HepG2 (cell line): ENCODE measurements around the gene TRMT112. TPM values are rescaled to one million over a fixed set of nuclear protein-coding genes. Genes with fewer than 3 reads are reported as not detected.
A peak's percentile ranks its signal among the peaks of the same experiment; 100 is the strongest.

Source experiments
- ATAC-seq: fragments of 200-7000 bp; cut with Tn5 transposase; 3 replicates; pipeline ENCODE4 v1.9.1; 2020; ENCODE audit warnings: mild to moderate bottlenecking, moderate library complexity
- BruUV-seq: library from RNA; stranded (reverse); fragments of 400-500 nt; replicated peaks from 2 replicates; lab custom pipeline; 2021; lab: Mats Ljungman, UMichigan
- CTCF ChIA-PET: fragments of 300-600 bp; formaldehyde crosslinking; extraction: SDS; loops from one replicate; lab custom pipeline; 2021; ENCODE audit warnings: low total read pairs, inconsistent platforms, low intra/inter-chr PET ratio; lab: Yijun Ruan, JAX
- POLR2A ChIA-PET: fragments of 350-600 bp; sonication (Branson Sonifier 250); formaldehyde crosslinking; loops from one replicate; lab custom pipeline; 2020; ENCODE audit warnings: antibody characterized with exemption, inconsistent platforms; lab: Yijun Ruan, JAX
- DNase-seq: peaks from one replicate; pipeline ENCODE4 v3.0.0-alpha.2; 2015; ENCODE audit warnings: low spot score
- FAIRE-seq: peaks from 3 replicates; lab custom pipeline; 2011; peaks lifted over from hg19 to GRCh38; lab: Jason Lieb, UNC
- H2AFZ ChIP-seq: one replicate; pipeline ENCODE4 v1.6.1; 2011; ENCODE audit warnings: low read length, inconsistent platforms
- H3K27ac ChIP-seq: fragments of 300-600 bp; 3 replicates; pipeline ENCODE4 v1.8.0; 2011; ENCODE audit warnings: mixed run types, mild to moderate bottlenecking, mixed read lengths, low read length, inconsistent platforms; ENCODE audit not compliant: insufficient read depth; ENCODE audit errors: extremely low read length
- H3K27me3 ChIP-seq, 2 experiments: fragments of 200-600 bp in 1 of 2; 2 replicates in 1 of 2; 3 replicates in 1 of 2; pipeline versions ENCODE4 v1.6.0 to v1.8.0; 2011; ENCODE audit warnings: low read length in 2 of 2, mild to moderate bottlenecking in 2 of 2, moderate library complexity in 2 of 2, inconsistent platforms in 1 of 2; ENCODE audit not compliant: insufficient read depth in 2 of 2, control insufficient read depth in 1 of 2
- H3K36me3 ChIP-seq, 2 experiments: fragments of 200-600 bp in 1 of 2; replicated peaks in 1 of 2; 2 replicates in 1 of 2; 3 replicates in 1 of 2; pipeline versions ENCODE4 v1.5.1 to v1.8.0; 2011; ENCODE audit warnings: low read length in 2 of 2, inconsistent platforms in 1 of 2; ENCODE audit not compliant: insufficient read depth in 2 of 2, control insufficient read depth in 1 of 2
- H3K4me1 ChIP-seq: 2 replicates; pipeline ENCODE4 v1.5.1; 2012; ENCODE audit warnings: low read length, inconsistent platforms; ENCODE audit not compliant: insufficient read depth
- H3K4me2 ChIP-seq: 2 replicates; pipeline ENCODE4 v1.6.0; 2011; ENCODE audit warnings: low read depth, low read length, inconsistent platforms
- H3K4me3 ChIP-seq, 3 experiments: fragments of 200-600 bp in 1 of 3; sonication (generic), shearing (Covaris generic) in 1 of 3; replicated peaks in 1 of 3; 2 replicates each; pipeline ENCODE4 v1.5.1; 2011 to 2016; ENCODE audit warnings: low read length in 3 of 3, inconsistent platforms in 2 of 3, low read depth in 2 of 3, mild to moderate bottlenecking in 2 of 3, control low read depth in 1 of 3, mixed read lengths in 1 of 3; ENCODE audit not compliant: insufficient read depth in 1 of 3
- H3K79me2 ChIP-seq: one replicate; pipeline ENCODE4 v1.6.1; 2011; ENCODE audit warnings: low read length, inconsistent platforms; ENCODE audit not compliant: insufficient read depth
- H3K9ac ChIP-seq: 2 replicates; pipeline ENCODE4 v1.6.0; 2011; ENCODE audit warnings: mild to moderate bottlenecking, low read depth, low read length, inconsistent platforms; ENCODE audit not compliant: insufficient read depth
- H3K9me3 ChIP-seq: 2 replicates; pipeline ENCODE4 v1.5.1; 2012; ENCODE audit warnings: mild to moderate bottlenecking, low read length
- H4K20me1 ChIP-seq: 2 replicates; pipeline ENCODE4 v1.6.0; 2011; ENCODE audit warnings: inconsistent platforms, mild to moderate bottlenecking, low read length, moderate library complexity; ENCODE audit not compliant: insufficient read depth
- HNF4G ChIP-seq, 2 experiments: sonication (generic) in 1 of 2; formaldehyde crosslinking in 1 of 2; IDR thresholded peaks; 2 replicates each; pipeline versions ENCODE4 v1.4.0 to v1.6.1; 2011 to 2020; ENCODE audit warnings: borderline replicate concordance in 2 of 2, low read depth in 2 of 2, mild to moderate bottlenecking in 2 of 2, low read length in 1 of 2, missing genetic modification reagents in 1 of 2, moderate library complexity in 1 of 2
- SAFB2 ChIP-seq: sonication (generic); formaldehyde crosslinking; IDR thresholded peaks from 2 replicates; pipeline ENCODE4 v1.5.1; 2020; ENCODE audit warnings: missing genetic modification reagents, low read depth, mild to moderate bottlenecking, borderline replicate concordance
- SKI ChIP-seq: fragments of 450-650 bp; IDR thresholded peaks from one replicate; pipeline ENCODE4 v1.6.1; 2018; ENCODE audit warnings: mild to moderate bottlenecking; ENCODE audit not compliant: partially characterized antibody
- ZFY ChIP-seq: sonication (generic); formaldehyde crosslinking; IDR thresholded peaks from 2 replicates; pipeline ENCODE4 v1.4.0; 2020; ENCODE audit warnings: missing genetic modification reagents
- ZFYVE20 ChIP-seq: sonication (generic); formaldehyde crosslinking; IDR thresholded peaks from 2 replicates; pipeline ENCODE4 v1.8.0; 2023; ENCODE audit warnings: low read depth, mild to moderate bottlenecking, moderate library complexity, missing genetic modification reagents, borderline replicate concordance
- ZNF614 ChIP-seq: IDR thresholded peaks from 2 replicates; pipeline ENCODE4 v1.6.1; 2018; ENCODE audit warnings: missing biosample characterization, missing genetic modification reagents, inconsistent platforms, borderline replicate concordance
- WGBS: methylation state at CpG from one replicate; pipeline ENCODE4 v1.1.6; 2017; ENCODE audit warnings: low lambda C conversion rate; 5-methylcytosine and 5-hydroxymethylcytosine counted together
- in situ Hi-C: cut with HindIII; loops from 2 replicates; pipeline ENCODE4 v1.10.0; 2017; ENCODE audit warnings: low pct_unique_long_range_greater_than_20kb; ENCODE audit not compliant: extremely low pct_ligation_motif_present
- intact Hi-C: fragments of 100-400 bp; cut with micrococcal nuclease; formaldehyde crosslinking; loops from one replicate; pipeline ENCODE4 v1.10.0; 2022; ENCODE audit not compliant: unreplicated experiment
- polyA plus RNA-seq, 8 experiments: library from polyadenylated mRNA; depleted of rRNA in 3 of 8; stranded (reverse) in 7 of 8; unstranded in 1 of 8; fragments of >200 nt; fragmentation: Illumina TruSeq in 4 of 8; extraction: Trizol in 4 of 8; gene quantifications; 2 replicates each; pipeline versions ENCODE4 v1.2.1 to v1.2.3, GENCODE V29; 2011 to 2016; ENCODE audit warnings: low read depth in 4 of 8, missing spikeins in 1 of 8, mixed read lengths in 1 of 8; ENCODE audit not compliant: insufficient read depth in 1 of 8
- total RNA-seq, 5 experiments: library from RNA; depleted of rRNA; stranded (reverse); fragments of >200 nt; fragmentation: Illumina TruSeq; extraction: Trizol; gene quantifications; 2 replicates each; pipeline ENCODE4 v1.2.3, GENCODE V29; 2016; ENCODE audit warnings: low read depth in 1 of 5
- TF ChIP-seq, protein P1 (sequence below): sonication (generic); formaldehyde crosslinking; IDR thresholded peaks from 2 replicates; pipeline ENCODE4 v1.5.1; 2020; ENCODE audit warnings: mild to moderate bottlenecking, missing genetic modification reagents, moderate library complexity
- TF ChIP-seq, protein P2 (sequence below): sonication (generic); formaldehyde crosslinking; IDR thresholded peaks from 2 replicates; pipeline ENCODE4 v1.4.0; 2020; ENCODE audit warnings: missing genetic modification reagents
- TF ChIP-seq, protein P3 (sequence below): sonication (generic); formaldehyde crosslinking; IDR thresholded peaks from 2 replicates; pipeline ENCODE4 v1.5.0; 2020; ENCODE audit warnings: mild to moderate bottlenecking, missing genetic modification reagents
- TF ChIP-seq, protein P4 (sequence below): sonication (generic); formaldehyde crosslinking; IDR thresholded peaks from 2 replicates; pipeline ENCODE4 v1.8.0; 2022; ENCODE audit warnings: low read depth, missing genetic modification reagents
- TF ChIP-seq, protein P5 (sequence below): IDR thresholded peaks from 2 replicates; pipeline ENCODE4 v1.6.1; 2012; ENCODE audit warnings: inconsistent platforms

Gene TRMT112
- total and polyA plus RNA-seq, 2 of the 13 experiments (the other 11 are each of a cell fraction or from before 2014, with no cell fraction given), result 186 to 409 TPM

DNA sequence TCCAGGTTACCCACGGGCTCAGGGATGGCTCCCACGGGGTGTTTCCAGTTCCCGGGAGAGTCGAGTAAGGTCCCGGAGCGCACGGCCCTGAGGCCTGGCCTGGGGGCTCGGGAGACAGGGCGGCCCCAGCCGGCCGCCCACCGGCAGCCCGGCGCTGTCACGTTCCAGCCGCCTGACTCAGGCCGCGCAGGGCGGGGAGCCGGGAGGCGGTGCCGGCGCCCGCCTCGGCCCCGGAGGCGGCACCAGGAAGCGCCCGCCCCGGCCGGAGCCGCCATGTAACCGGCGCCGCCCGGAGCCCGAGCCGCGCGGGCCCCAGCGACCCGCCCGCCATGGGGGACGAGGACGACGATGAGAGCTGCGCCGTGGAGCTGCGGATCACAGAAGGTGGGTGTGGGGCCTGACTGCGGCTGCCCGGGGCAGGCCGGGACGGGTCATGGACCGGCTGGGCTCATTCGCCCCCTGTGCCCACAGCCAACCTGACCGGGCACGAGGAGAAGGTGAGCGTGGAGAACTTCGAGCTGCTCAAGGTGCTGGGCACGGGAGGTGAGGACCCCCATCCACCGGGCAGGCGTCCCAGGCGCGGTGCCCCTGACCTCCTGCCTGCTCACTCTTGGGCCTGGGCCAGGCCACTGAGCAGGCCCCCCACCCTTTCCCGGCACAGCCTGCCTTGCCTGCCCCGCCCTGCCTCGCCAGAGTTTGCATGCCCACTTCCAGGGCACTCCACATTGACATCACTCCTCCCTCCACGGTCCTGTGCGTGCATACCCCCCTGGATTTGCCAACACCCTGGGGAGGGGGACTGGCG, 41.8 kb upstream of the TRMT112 start, which contains the start of gene RPS6KA4:
Gene RPS6KA4, plus strand, starts transcription at position 256 of the 805 bp plus-strand sequence. Its CDS starts 74 bp downstream, at position 330.
- ATAC-seq, result peak; percentile 78
- TF ChIP-seq ZFYVE20 (CRISPR knock-in tag), result no peak
- TF ChIP-seq, protein P1, sequence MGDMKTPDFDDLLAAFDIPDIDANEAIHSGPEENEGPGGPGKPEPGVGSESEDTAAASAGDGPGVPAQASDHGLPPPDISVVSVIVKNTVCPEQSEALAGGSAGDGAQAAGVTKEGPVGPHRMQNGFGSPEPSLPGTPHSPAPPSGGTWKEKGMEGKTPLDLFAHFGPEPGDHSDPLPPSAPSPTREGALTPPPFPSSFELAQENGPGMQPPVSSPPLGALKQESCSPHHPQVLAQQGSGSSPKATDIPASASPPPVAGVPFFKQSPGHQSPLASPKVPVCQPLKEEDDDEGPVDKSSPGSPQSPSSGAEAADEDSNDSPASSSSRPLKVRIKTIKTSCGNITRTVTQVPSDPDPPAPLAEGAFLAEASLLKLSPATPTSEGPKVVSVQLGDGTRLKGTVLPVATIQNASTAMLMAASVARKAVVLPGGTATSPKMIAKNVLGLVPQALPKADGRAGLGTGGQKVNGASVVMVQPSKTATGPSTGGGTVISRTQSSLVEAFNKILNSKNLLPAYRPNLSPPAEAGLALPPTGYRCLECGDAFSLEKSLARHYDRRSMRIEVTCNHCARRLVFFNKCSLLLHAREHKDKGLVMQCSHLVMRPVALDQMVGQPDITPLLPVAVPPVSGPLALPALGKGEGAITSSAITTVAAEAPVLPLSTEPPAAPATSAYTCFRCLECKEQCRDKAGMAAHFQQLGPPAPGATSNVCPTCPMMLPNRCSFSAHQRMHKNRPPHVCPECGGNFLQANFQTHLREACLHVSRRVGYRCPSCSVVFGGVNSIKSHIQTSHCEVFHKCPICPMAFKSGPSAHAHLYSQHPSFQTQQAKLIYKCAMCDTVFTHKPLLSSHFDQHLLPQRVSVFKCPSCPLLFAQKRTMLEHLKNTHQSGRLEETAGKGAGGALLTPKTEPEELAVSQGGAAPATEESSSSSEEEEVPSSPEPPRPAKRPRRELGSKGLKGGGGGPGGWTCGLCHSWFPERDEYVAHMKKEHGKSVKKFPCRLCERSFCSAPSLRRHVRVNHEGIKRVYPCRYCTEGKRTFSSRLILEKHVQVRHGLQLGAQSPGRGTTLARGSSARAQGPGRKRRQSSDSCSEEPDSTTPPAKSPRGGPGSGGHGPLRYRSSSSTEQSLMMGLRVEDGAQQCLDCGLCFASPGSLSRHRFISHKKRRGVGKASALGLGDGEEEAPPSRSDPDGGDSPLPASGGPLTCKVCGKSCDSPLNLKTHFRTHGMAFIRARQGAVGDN (CRISPR knock-in tag), result peak; percentile 20
- peak; percentile 27 for TF ChIP-seq SKI
- TF ChIP-seq SAFB2 (CRISPR knock-in tag), result peak; percentile 58; the same call in 1 of the 2 replicates
- TF ChIP-seq, protein P2, sequence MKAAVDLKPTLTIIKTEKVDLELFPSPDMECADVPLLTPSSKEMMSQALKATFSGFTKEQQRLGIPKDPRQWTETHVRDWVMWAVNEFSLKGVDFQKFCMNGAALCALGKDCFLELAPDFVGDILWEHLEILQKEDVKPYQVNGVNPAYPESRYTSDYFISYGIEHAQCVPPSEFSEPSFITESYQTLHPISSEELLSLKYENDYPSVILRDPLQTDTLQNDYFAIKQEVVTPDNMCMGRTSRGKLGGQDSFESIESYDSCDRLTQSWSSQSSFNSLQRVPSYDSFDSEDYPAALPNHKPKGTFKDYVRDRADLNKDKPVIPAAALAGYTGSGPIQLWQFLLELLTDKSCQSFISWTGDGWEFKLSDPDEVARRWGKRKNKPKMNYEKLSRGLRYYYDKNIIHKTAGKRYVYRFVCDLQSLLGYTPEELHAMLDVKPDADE, result no peak
- TF ChIP-seq, protein P3, sequence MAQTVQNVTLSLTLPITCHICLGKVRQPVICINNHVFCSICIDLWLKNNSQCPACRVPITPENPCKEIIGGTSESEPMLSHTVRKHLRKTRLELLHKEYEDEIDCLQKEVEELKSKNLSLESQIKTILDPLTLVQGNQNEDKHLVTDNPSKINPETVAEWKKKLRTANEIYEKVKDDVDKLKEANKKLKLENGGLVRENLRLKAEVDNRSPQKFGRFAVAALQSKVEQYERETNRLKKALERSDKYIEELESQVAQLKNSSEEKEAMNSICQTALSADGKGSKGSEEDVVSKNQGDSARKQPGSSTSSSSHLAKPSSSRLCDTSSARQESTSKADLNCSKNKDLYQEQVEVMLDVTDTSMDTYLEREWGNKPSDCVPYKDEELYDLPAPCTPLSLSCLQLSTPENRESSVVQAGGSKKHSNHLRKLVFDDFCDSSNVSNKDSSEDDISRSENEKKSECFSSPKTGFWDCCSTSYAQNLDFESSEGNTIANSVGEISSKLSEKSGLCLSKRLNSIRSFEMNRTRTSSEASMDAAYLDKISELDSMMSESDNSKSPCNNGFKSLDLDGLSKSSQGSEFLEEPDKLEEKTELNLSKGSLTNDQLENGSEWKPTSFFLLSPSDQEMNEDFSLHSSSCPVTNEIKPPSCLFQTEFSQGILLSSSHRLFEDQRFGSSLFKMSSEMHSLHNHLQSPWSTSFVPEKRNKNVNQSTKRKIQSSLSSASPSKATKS (CRISPR knock-in tag), result no peak
- TF ChIP-seq, protein P4, sequence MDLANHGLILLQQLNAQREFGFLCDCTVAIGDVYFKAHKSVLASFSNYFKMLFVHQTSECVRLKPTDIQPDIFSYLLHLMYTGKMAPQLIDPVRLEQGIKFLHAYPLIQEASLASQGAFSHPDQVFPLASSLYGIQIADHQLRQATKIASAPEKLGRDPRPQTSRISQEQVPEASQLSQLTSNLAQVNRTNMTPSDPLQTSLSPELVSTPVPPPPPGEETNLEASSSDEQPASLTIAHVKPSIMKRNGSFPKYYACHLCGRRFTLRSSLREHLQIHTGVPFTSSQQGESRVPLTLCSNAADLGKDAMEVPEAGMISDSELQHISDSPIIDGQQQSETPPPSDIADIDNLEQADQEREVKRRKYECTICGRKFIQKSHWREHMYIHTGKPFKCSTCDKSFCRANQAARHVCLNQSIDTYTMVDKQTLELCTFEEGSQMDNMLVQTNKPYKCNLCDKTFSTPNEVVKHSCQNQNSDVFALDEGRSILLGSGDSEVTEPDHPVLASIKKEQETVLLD (CRISPR knock-in tag), result peak; percentile 73
- peak; percentile 82 for TF ChIP-seq ZFY
- TF ChIP-seq, protein P5, sequence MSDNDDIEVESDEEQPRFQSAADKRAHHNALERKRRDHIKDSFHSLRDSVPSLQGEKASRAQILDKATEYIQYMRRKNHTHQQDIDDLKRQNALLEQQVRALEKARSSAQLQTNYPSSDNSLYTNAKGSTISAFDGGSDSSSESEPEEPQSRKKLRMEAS, result peak; percentile 66
- no peak for TF ChIP-seq ZNF614 (CRISPR knock-in tag)
- TF ChIP-seq HNF4G (IDR thresholded peaks at IDR 0.05; ENCODE audit: borderline replicate concordance, low read depth, low read length), result peak; percentile 36; the same call in 1 of the 2 replicates
- 0 out of 2 replicates have a peak, but pooled peaks have one; percentile 43 for TF ChIP-seq HNF4G (CRISPR knock-in tag; IDR thresholded peaks at IDR 0.05; ENCODE audit: borderline replicate concordance, low read depth)

More for the DNA sequence above, 41.8 kb upstream of the TRMT112 start, which contains the start of gene RPS6KA4:
- Histone ChIP-seq H3K27ac (peak within 1 kb of the TSS; percentile 59), H3K4me2 (peak within 1 kb of the TSS; percentile 99), H3K9me3 (no peaks in the 10 kb centered on the region), H3K79me2 (no peaks in the 10 kb centered on the region), H3K4me1 (peaks cover 48% of the 10 kb centered on the region), H3K27me3 (no peaks in the 10 kb centered on the region; a peak in 1 of 5 replicates), H2AFZ (peak within 1 kb of the TSS; percentile 30), H4K20me1 (no peaks in the 10 kb centered on the region), H3K36me3 (peaks cover 5 to 18% of the 10 kb centered on the region in 2 experiments; a peak in 4 of 5 replicates), H3K4me3 (peak within 1 kb of the TSS; percentile 80 to 96 (median 94)), H3K9ac (peak within 1 kb of the TSS; percentile 93)
- in situ Hi-C loops, result no loop called here
- CTCF ChIA-PET, result no interaction called here
- DNase-seq, result no peak
- no peak for FAIRE-seq
- 12% methylated on average over 16 of the region's 70 CpGs for WGBS
- POLR2A ChIA-PET, result interaction anchor here (1.1 to 1.3 kb wide), 3 partner anchors 13 to 88 kb away, joined by 3 read pairs; partner anchors contain the start of genes PRDX5 and TRMT112
- BruUV-seq, result TSS peak; percentile 42
- intact Hi-C loops, result loop anchor here (2.0 kb wide), 1 partner anchor 42 kb away; the partner anchor contains the start of gene TRMT112
